ENCODE results near the gene AMTN.

GRCh38 chr4:70530997-70531396 lies 12.6 kb downstream of the AMTN start:
- TF ChIP-seq CTCF (IDR thresholded peaks at IDR 0.05) (no peak), POLR2A (IDR thresholded peaks at IDR 0.05) (no peak), POLR2AphosphoS5 (IDR thresholded peaks at IDR 0.05; ENCODE audit: insufficient read depth in 1 of 2, low read depth in 1 of 2) (no peak)
